ENCODE data around the gene LRRC66. TPM values are rescaled to one million over a fixed set of nuclear protein-coding genes. Genes with fewer than 3 reads are reported as not detected.

LRRC66 gene
- total RNA-seq (2011; cell fraction: chromatin; rRNA removed; ENCODE audit: low replicate concordance) = not detected in 2 replicates
- not detected in 2 replicates for total RNA-seq (2011; cell fraction: nucleolus; rRNA removed)
- total RNA-seq (2011; cell fraction: nucleoplasm; rRNA removed) = not detected in 2 replicates
- total RNA-seq (2014; rRNA removed) (not detected in 2 replicates), total RNA-seq (2014; rRNA removed; fragmentation: Illumina TruSeq; extraction: Trizol) (not detected in 2 replicates), total RNA-seq (2015; rRNA removed; fragmentation: Illumina TruSeq; extraction: Trizol) (not detected in 2 replicates), total RNA-seq (2021) (not detected in 2 replicates), polyA plus RNA-seq (2011; rRNA removed) (not detected in 2 replicates), polyA plus RNA-seq (2014; fragmentation: Illumina TruSeq; extraction: Trizol) (not detected in 2 replicates), polyA plus RNA-seq (2014; fragmentation: Nextera tagmentation; extraction: Ambion mirVana) (not detected), polyA plus RNA-seq (2014; rRNA removed) (not detected in 2 replicates), polyA minus RNA-seq (2011; rRNA and poly(A)+ RNA removed) (not detected in 2 replicates), Bru-seq, nascent RNA (percentile 4 among the genes with signal in this experiment), BruChase-seq, experiment 1, labeled RNA remaining after a 2-hour chase (percentile 13 among the genes with signal in this experiment), BruChase-seq, experiment 2, labeled RNA remaining after a 6-hour chase (percentile 4 among the genes with signal in this experiment)
- polyA plus RNA-seq (2011; cell fraction: cytosol; rRNA removed) = not detected in 2 replicates
- not detected in 2 replicates for polyA plus RNA-seq (2011; cell fraction: nucleus; rRNA removed)
- not detected in 2 replicates for polyA plus RNA-seq (2012)
- not detected in 2 replicates for polyA minus RNA-seq (2011; cell fraction: cytosol; rRNA and poly(A)+ RNA removed)
- polyA minus RNA-seq (2011; cell fraction: nucleus; rRNA and poly(A)+ RNA removed) = not detected in 2 replicates
- long read RNA-seq, experiment 1 = 0 reads
- long read RNA-seq, experiment 2 = 0 reads
- long read RNA-seq, experiment 3 = 0 reads

GRCh38 chr4:52019936-52020657 is at the start of gene LRRC66:
TSS of gene LRRC66 (minus strand) at chr4:52020363. CDS start at chr4:52017613, 2,750 bp downstream.
- FAIRE-seq (no peak), DNase-seq (ENCODE audit: extremely low read depth in 1 of 4, low spot score in 3 of 4) (no peak), ATAC-seq (no peak)
- BruUV-seq (replicated peaks) = no TSS peak
- Histone ChIP-seq H3K36me3 (ENCODE audit: control insufficient read depth, insufficient read depth, low read length) (no peaks in the 10 kb centered on the region), H3K9me3 (replicated peaks; ENCODE audit: control insufficient read depth, insufficient read depth, low read depth, low read length) (no peaks in the 10 kb centered on the region), H3K27ac (ENCODE audit: extremely low read depth, low read depth, low read length) (no peak within 1 kb of the TSS), H3K4me2 (ENCODE audit: insufficient read depth, low read length) (no peak within 1 kb of the TSS), H4K20me1 (replicated peaks; ENCODE audit: control insufficient read depth, insufficient read depth, low read length) (no peaks in the 10 kb centered on the region), H3K4me3 (no peak within 1 kb of the TSS), H3K9me1 (ENCODE audit: control insufficient read depth, insufficient read depth, low read length) (no peaks in the 10 kb centered on the region), H3K79me2 (ENCODE audit: control insufficient read depth, insufficient read depth, low read length) (no peaks in the 10 kb centered on the region), H3K9ac (ENCODE audit: insufficient read depth in 1 of 2, low read depth in 2 of 2, low read length in 2 of 2) (no peak within 1 kb of the TSS), H3K27me3 (ENCODE audit: control insufficient read depth in 2 of 2, insufficient read depth in 2 of 2, low read length in 2 of 2) (no peaks in the 10 kb centered on the region), H3K4me1 (replicated peaks in 1 of 2; ENCODE audit: control insufficient read depth in 2 of 2, insufficient read depth in 2 of 2, low read length in 2 of 2) (no peaks in the 10 kb centered on the region; a peak in 1 of 5 replicates), H2AFZ (ENCODE audit: low read depth, low read length) (no peak within 1 kb of the TSS)
- ChIA-PET POLR2A (no interaction called here), CTCF (ENCODE audit: low intra/inter-chr PET ratio) (interaction anchor here (1.8 kb wide), 1 partner anchor 189 kb away, joined by 5 read pairs; no protein-coding TSS in a partner anchor)
- intact Hi-C loops (cut with micrococcal nuclease) = no loop called here
- 1% methylated on average over 6 of the region's 6 CpGs for WGBS (ENCODE audit: insufficient coverage, low coverage, missing lambda C conversion rate)
- in situ Hi-C loops (cut with MboI) = no loop called here
- TF ChIP-seq, protein P1, sequence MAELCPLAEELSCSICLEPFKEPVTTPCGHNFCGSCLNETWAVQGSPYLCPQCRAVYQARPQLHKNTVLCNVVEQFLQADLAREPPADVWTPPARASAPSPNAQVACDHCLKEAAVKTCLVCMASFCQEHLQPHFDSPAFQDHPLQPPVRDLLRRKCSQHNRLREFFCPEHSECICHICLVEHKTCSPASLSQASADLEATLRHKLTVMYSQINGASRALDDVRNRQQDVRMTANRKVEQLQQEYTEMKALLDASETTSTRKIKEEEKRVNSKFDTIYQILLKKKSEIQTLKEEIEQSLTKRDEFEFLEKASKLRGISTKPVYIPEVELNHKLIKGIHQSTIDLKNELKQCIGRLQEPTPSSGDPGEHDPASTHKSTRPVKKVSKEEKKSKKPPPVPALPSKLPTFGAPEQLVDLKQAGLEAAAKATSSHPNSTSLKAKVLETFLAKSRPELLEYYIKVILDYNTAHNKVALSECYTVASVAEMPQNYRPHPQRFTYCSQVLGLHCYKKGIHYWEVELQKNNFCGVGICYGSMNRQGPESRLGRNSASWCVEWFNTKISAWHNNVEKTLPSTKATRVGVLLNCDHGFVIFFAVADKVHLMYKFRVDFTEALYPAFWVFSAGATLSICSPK (IDR thresholded peaks at IDR 0.05; ENCODE audit: borderline replicate concordance) = no peak
- no peak for TF ChIP-seq ESRRB (CRISPR knock-in tag; IDR thresholded peaks at IDR 0.05; ENCODE audit: borderline replicate concordance)
- no peak for TF ChIP-seq CHD4 (IDR thresholded peaks at IDR 0.05; ENCODE audit: insufficient read depth, insufficient replicate concordance, low read depth, low read length, poor library complexity, severe bottlenecking)
- no peak for TF ChIP-seq HNRNPH1 (optimal IDR thresholded peaks at IDR 0.05; ENCODE audit: low read depth, low read length)
- TF ChIP-seq, protein P2, sequence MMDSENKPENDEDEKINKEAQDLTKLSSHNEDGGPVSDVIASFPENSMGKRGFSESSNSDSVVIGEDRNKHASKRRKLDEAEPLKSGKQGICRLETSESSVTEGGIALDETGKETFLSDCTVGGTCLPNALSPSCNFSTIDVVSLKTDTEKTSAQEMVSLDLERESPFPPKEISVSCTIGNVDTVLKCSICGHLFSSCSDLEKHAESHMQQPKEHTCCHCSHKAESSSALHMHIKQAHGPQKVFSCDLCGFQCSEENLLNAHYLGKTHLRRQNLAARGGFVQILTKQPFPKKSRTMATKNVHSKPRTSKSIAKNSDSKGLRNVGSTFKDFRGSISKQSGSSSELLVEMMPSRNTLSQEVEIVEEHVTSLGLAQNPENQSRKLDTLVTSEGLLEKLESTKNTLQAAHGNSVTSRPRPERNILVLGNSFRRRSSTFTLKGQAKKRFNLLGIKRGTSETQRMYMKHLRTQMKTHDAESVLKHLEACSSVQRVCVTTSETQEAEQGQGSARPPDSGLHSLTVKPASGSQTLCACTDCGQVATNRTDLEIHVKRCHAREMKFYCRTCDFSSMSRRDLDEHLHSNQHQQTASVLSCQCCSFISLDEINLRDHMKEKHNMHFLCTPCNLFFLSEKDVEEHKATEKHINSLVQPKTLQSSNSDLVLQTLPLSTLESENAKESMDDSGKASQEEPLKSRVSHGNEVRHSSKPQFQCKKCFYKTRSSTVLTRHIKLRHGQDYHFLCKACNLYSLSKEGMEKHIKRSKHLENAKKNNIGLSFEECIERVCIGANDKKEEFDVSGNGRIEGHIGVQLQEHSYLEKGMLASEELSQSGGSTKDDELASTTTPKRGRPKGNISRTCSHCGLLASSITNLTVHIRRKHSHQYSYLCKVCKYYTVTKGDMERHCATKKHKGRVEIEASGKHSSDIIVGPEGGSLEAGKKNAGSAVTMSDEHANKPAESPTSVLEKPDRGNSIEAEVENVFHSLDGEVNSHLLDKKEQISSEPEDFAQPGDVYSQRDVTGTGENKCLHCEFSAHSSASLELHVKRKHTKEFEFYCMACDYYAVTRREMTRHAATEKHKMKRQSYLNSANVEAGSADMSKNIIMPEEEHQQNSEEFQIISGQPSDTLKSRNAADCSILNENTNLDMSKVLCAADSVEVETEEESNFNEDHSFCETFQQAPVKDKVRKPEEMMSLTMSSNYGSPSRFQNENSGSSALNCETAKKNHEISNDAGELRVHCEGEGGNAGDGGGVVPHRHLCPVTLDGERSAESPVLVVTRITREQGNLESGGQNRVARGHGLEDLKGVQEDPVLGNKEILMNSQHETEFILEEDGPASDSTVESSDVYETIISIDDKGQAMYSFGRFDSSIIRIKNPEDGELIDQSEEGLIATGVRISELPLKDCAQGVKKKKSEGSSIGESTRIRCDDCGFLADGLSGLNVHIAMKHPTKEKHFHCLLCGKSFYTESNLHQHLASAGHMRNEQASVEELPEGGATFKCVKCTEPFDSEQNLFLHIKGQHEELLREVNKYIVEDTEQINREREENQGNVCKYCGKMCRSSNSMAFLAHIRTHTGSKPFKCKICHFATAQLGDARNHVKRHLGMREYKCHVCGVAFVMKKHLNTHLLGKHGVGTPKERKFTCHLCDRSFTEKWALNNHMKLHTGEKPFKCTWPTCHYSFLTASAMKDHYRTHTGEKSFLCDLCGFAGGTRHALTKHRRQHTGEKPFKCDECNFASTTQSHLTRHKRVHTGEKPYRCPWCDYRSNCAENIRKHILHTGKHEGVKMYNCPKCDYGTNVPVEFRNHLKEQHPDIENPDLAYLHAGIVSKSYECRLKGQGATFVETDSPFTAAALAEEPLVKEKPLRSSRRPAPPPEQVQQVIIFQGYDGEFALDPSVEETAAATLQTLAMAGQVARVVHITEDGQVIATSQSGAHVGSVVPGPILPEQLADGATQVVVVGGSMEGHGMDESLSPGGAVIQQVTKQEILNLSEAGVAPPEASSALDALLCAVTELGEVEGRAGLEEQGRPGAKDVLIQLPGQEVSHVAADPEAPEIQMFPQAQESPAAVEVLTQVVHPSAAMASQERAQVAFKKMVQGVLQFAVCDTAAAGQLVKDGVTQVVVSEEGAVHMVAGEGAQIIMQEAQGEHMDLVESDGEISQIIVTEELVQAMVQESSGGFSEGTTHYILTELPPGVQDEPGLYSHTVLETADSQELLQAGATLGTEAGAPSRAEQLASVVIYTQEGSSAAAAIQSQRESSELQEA (IDR thresholded peaks at IDR 0.05; ENCODE audit: low read depth) = no peak
